NCI-H146 (cell line): ENCODE results near the gene WIPI1.
A peak's percentile ranks its signal among the peaks of the same experiment; 100 is the strongest.

Experiments
- DNase-seq: peaks from one replicate; lab custom pipeline; 2025; lab: John Stamatoyannopoulos, UW

Gene WIPI1

GRCh38 chr17:68460146-68460545 is 2.9 kb upstream of the WIPI1 start:
- no peak for DNase-seq

DNA sequence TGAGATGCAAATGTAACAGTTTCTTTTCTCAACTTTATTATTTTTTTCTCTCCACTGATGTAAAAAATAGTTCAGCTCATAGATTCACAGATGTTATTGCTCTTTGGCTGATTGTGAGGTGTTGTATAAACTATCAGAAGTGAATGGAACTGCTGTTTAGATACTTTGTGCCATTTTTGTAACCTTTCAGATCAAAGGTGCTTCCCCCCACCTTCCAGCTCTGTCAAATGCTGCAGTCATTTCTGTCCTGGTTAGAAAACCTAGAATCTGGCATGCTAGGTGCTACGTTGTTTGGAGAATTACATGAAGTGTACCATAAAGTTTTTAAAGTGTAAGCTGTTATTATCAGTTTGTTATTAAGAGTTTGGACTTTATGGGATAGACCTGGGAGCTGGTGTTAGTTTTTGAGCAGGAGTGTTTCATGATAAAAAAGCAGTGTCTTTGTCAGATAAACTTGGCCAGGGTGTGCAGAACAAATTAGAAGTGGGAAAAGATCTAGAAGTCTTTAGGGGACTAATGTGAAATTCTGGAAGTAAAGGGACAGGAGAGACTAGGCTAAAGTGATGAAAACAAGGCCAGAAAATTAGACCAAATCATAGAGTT is 1.8 kb upstream of the WIPI1 start:
- no peak for DNase-seq

- no peak for DNase-seq
Observed at GRCh38 chr17:68458260-68459036, 1.2 kb upstream of the WIPI1 start.

GRCh38 chr17:68457539-68458259 is 403 bp upstream of the WIPI1 start:
- peak; percentile 98 for DNase-seq

DNA sequence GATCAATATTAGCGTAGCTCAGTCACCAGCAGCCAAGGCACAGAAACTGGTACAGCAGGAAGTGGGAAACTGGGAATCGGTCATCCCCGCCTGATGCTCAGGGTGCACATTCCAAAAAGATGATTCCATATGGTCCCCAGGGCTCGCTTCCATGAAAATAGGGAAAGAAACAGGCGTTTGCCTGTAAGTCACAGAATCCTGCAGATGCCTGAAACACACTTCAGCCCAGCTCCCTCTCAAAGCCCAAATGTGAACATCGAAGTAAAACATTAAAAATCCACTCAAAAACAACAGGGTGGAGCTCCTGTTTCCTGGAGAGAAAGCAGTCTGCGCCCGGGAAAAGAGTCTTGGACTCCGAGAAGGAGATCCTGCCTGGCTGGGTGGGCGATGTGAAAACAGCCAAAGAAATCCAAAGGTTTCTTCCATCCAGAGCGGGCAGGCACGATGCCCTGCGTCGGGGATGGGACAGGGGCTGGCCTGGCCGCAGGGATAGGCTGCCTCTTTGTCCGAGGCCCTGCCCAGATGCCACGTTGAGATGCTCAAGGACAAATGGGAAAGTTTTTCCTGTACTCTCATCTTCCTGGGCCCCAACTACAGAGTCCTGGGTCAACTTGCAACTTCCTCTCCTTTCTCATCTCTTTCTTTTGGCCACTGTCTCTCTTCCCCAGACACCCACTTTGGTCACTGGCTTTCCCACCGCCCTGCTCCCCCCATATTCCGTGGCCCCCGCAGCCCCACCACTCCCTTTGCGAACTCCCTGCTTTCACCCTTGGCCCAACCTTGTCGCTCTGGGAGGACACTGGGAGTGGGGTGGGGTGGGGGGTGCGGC is 743 bp downstream of the WIPI1 start:
- DNase-seq = peak; percentile 74

GRCh38 chr17:68455901-68456338 is 1.4 kb downstream of the WIPI1 start:
- peak; percentile 96 for DNase-seq

GRCh38 chr17:68453991-68454665 is 3.2 kb downstream of the WIPI1 start:
- DNase-seq = no peak

DNA sequence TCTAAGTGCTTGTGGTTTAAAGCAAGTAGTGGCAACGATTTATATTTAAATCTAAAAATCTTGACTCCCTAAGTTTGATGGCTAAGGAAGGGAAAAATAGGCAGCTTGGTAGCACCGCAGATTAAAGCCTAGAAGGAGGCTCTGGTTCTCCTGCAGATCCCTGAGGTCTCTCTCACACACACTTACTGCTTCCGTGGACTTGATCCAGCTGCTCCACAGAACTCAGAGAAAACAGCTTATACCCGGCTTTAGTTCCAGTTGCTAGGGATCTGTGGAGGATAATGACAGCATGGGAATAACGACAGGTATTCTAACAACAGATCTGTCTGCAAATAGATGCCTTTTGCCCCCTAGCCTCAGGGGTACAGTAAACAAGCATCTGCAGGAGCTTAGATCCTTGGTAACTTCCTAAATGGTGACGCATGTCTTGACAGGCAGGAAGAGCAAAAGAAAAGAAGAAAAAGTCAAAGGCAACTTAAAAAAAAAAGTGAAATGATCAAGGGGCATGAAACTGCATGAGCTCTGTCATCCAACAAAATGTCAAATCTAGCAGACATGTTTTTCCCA is 4.5 kb downstream of the WIPI1 start:
- DNase-seq = no peak

GRCh38 chr17:68451670-68452354 is 5.5 kb downstream of the WIPI1 start:
- no peak for DNase-seq

DNA sequence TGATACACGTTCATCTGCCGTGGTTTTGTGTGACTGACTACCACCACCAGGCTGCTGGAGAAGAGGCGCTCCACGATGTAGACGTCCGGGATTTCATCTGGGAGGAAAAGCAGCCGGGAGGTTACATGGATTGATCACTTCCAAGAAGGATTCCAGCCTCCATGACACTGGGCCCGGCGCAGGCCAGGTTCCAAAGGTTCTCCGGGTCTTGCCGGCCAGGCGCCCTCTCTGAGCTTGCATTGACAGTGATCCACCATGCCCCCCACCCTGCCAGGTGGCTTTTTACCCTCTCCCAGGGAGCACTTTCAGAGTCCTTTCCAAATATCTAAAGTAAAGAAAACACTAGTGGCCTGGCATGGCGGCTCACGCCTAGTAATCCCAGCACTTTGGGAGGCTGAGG is 6.5 kb downstream of the WIPI1 start:
- no peak for DNase-seq

GRCh38 chr17:68450391-68450790 is 6.9 kb downstream of the WIPI1 start:
- DNase-seq = no peak

DNA sequence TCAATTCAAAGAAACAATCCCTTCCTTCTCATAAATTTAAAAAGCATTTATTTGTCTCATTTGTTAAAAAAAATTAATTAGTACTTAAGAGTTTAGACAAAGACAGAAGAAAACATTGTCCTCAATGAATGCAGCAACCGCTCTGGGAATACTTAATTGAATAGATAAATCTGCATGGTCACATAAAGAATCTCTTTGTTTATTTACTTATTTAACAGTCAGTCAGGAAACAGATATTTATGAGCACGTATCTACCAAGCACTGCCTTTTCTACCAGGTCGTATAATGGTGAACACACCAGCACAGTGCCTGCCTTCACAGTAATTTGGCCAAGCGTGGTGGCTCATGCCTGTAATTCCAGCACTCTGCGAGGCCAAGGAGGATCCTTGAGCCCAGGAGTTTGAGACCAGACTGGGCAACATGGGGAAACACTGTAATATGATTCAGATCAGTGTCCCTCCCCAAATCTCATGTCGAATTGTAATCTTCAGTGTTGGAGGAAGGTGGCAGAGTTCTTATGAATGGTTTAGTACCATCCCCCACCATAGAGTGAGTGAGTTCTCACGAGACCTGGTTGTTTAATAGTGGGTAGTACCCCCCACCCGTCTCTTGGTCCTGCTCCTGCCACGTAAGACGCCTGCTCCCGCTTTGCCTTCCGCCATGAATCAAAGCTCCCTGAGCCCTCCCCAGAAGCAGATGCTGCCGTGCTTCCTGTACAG is 8.1 kb downstream of the WIPI1 start:
- DNase-seq = no peak

GRCh38 chr17:68446626-68447041 is 10.7 kb downstream of the WIPI1 start:
- no peak for DNase-seq

- no peak for DNase-seq
Observed at GRCh38 chr17:68445671-68446070, 11.6 kb downstream of the WIPI1 start.

GRCh38 chr17:68443972-68444464 is 13.3 kb downstream of the WIPI1 start:
- DNase-seq = no peak

GRCh38 chr17:68441070-68441770 is 16.1 kb downstream of the WIPI1 start:
- no peak for DNase-seq

DNA sequence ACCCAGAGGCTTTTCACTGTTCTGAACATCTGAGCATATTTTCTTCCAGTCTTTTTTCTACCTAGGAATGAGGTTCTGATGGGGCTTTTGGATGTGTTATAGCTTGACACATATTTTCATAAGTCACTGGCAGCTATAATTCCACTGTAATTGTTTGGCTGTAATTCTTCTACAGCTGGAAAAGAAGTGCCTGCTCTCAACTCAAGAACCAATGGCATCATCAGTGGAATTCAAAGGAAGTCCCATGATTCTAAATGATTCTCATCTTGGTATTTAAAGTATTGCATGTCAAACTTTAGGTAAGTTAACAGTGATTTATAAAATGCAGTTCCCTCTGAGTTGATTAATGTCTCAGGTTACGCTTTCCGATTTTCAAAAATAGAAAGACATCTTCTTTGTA is 16.8 kb downstream of the WIPI1 start:
- no peak for DNase-seq

DNA sequence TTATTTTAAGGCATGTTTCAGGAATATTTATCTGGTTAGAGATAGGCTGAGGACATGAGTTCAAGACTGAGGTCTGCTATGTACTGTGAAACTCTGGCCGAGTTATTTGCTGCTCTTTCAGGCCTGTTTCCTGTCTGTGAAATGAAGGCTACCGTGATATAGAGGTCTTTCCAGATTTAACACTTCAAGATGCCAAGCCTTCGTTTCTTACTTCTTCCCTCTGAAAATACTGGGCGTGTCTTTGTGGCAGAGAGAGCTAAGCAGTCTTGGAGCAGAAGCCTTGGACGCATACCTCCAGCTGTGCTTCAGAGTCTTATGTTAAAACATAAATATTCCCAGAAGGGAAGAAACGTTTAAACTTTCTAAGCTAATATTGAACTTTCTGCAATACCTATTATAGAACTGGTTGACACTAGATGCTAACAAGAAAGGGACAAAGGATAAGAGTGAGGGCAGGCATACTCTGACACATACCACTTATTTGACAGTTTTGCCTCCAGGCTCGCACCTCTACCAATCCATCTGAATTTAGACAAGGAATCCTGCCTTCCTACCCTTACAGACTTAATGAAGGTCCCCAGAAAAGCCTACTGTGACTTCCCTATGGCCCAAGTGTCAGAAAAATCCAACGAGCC is 17.5 kb downstream of the WIPI1 start:
- DNase-seq = no peak
